Effector memory CD4-positive, alpha-beta T cell (primary cell): ENCODE measurements around the gene RRAGB.

Experiments
- DNase-seq, 3 donors: peaks; one replicate each; pipeline ENCODE4 v3.0.0-alpha.2; 2020
- H3K27ac ChIP-seq: 2 replicates; pipeline ENCODE4 v1.7.0; 2013; ENCODE audit warnings: mild to moderate bottlenecking, low read length, moderate library complexity; ENCODE audit not compliant: insufficient read depth, poor library complexity, severe bottlenecking
- H3K27me3 ChIP-seq: replicated peaks from 2 replicates; pipeline ENCODE4 v1.7.0; 2013; ENCODE audit warnings: mild to moderate bottlenecking, low read length; ENCODE audit not compliant: insufficient read depth, control insufficient read depth, poor library complexity, severe bottlenecking
- H3K36me3 ChIP-seq: 2 replicates; pipeline ENCODE4 v1.7.0; 2013; ENCODE audit warnings: mild to moderate bottlenecking, low read length, moderate library complexity; ENCODE audit not compliant: control insufficient read depth, insufficient read depth
- H3K4me1 ChIP-seq: 2 replicates; pipeline ENCODE4 v1.7.0; 2013; ENCODE audit warnings: low read length, mild to moderate bottlenecking; ENCODE audit not compliant: control insufficient read depth, insufficient read depth, poor library complexity, severe bottlenecking
- H3K4me3 ChIP-seq: 2 replicates; pipeline ENCODE4 v1.7.0; 2013; ENCODE audit warnings: low read length, low read depth, mild to moderate bottlenecking; ENCODE audit not compliant: insufficient read depth, poor library complexity, severe bottlenecking
- H3K9me3 ChIP-seq: 2 replicates; pipeline ENCODE4 v1.7.0; 2013; ENCODE audit warnings: mild to moderate bottlenecking, low read length, moderate library complexity; ENCODE audit not compliant: control insufficient read depth

The RRAGB gene

GRCh38 chrX:55801811-55802210 lies 84.3 kb downstream of the RRAGB start:
- H3K27me3 ChIP-seq: no peaks in the 10 kb centered on the region
- no peaks in the 10 kb centered on the region for H3K36me3 ChIP-seq
- DNase-seq: no peak
- H3K27ac ChIP-seq: no peak overlapping the region
- H3K4me1 ChIP-seq: no peaks in the 10 kb centered on the region
- no peaks in the 10 kb centered on the region for H3K9me3 ChIP-seq
- no peak overlapping the region for H3K4me3 ChIP-seq
